Neural cell (in vitro differentiated cells): ENCODE measurements around the gene SHC2.
"Not testable (repeated sequence)": the region's sequence is repeated elsewhere in the genome, so short reads cannot be mapped to it uniquely, and the experiment has no call there.

Experiments used
- MXI1 ChIP-seq: fragments of 450-650 bp; conservative IDR thresholded peaks from 2 replicates; pipeline ENCODE4 v1.6.1; 2014; ENCODE audit warnings: antibody characterized with exemption, mild to moderate bottlenecking; ENCODE audit not compliant: poor library complexity, severe bottlenecking
- POLR2AphosphoS5 ChIP-seq: IDR thresholded peaks from 2 replicates; pipeline ENCODE4 v1.6.1; 2012
- TAF1 ChIP-seq: IDR thresholded peaks from 2 replicates; pipeline ENCODE4 v1.6.1; 2012; ENCODE audit warnings: low read depth

- not testable (repeated sequence) for TF ChIP-seq MXI1, TAF1, POLR2AphosphoS5
Measured at GRCh38 chr19:394857-395256, 66.0 kb downstream of the SHC2 start.
